Mucosa of stomach (tissue), 1 donor: Measurements from ENCODE around the gene SRSF9.
"Not testable (repeated sequence)": the region's sequence is repeated elsewhere in the genome, so short reads cannot be mapped to it uniquely, and the experiment has no call there.

ENCODE experiments used
- H3K27me3 ChIP-seq: one replicate; pipeline ENCODE4 v1.7.0; 2013; ENCODE audit warnings: mild to moderate bottlenecking, low read length; ENCODE audit not compliant: control insufficient read depth, insufficient read depth
- H3K36me3 ChIP-seq: one replicate; pipeline ENCODE4 v1.7.0; 2013; ENCODE audit warnings: low read length; ENCODE audit not compliant: control insufficient read depth, insufficient read depth
- H3K4me1 ChIP-seq: one replicate; pipeline ENCODE4 v1.7.0; 2013; ENCODE audit warnings: mild to moderate bottlenecking, low read length; ENCODE audit not compliant: control insufficient read depth, insufficient read depth
- H3K4me3 ChIP-seq: one replicate; pipeline ENCODE4 v1.7.0; 2013; ENCODE audit warnings: low read length
- H3K9ac ChIP-seq: one replicate; pipeline ENCODE4 v1.7.0; 2013; ENCODE audit warnings: mild to moderate bottlenecking, low read length, moderate library complexity
- H3K9me3 ChIP-seq: one replicate; pipeline ENCODE4 v1.7.0; 2013; ENCODE audit warnings: mild to moderate bottlenecking, low read length, moderate library complexity; ENCODE audit not compliant: control insufficient read depth
- donor health status: Pancreatic carcinoma.

The SRSF9 gene

DNA sequence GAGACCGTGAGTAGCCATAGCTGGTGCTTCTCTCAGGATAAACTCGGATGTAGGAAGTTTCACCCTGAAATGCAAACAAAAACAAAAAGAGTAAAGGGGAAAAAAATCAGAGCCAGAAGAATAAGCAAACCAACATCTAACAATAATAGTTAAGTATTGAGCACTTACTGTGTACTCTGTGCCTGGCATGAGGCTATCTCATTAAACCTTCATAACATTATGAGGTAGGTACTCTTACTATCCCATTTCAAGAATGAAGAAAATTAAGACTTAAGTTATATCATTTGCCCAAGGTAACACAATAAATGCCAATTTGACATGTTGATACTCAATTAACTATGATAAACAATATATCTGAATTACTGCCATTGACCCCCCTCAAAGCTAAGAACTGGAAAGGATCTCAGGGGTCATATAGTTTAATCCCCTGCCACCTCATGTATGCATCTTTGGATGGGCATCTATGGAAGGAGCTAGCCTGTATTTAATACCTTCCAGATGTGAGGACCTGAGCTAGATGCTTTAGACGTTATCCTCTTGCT lies 7.4 kb downstream of the SRSF9 start:
- Histone ChIP-seq H3K27me3 (no peaks in the 10 kb centered on the region), H3K4me3 (no peak overlapping the region), H3K4me1 (peaks cover 5% of the 10 kb centered on the region), H3K9ac (no peak overlapping the region), H3K36me3 (peaks cover 13% of the 10 kb centered on the region), H3K9me3 (no peaks in the 10 kb centered on the region)

DNA sequence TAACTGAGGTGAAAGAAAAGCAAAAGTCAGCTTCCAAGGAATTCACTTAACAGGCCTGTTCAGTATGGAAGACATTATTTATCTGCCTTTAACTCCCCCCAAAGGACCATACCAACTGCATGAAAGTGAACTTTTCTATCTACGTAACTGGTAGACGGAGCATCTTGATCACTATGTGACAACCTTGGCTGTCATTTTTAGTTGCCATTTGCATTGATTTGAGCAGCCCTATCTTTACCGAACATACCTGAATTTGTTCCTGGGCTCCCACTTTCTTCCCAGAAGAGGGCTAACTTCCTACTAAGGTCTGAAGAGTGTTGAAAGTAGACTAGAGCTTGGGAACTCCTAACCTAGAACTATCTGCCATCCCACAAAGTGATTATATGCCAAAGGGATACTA lies 9.4 kb downstream of the SRSF9 start:
- no peaks in the 10 kb centered on the region for H3K27me3 ChIP-seq
- no peaks in the 10 kb centered on the region for H3K9me3 ChIP-seq
- H3K4me3 ChIP-seq, result no peak overlapping the region
- H3K9ac ChIP-seq, result no peak overlapping the region
- H3K36me3 ChIP-seq, result peaks cover 24% of the 10 kb centered on the region
- H3K4me1 ChIP-seq, result no peaks in the 10 kb centered on the region

DNA sequence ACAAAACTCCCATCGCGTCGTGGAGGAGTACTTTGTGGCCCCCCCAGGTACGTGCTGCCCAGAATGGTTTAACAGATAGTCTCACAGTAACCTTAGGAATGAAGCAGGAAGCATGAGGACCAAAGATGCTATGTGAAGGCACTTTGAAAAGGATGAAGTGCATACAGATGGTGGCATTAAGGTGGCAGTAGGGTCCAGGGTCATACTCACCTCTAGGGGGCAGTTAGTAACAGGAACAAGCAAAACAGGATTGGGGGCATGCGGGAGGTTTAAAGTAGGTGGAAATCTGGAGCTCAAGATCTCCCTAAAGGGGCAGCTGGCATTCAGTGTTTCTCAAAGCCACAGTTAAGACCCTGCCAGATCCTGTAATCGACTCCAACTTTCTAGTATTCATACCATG lies 12.4 kb downstream of the SRSF9 start:
- no peaks in the 10 kb centered on the region for H3K9me3 ChIP-seq
- H3K4me3 ChIP-seq, result no peak overlapping the region
- H3K4me1 ChIP-seq, result peaks cover 14% of the 10 kb centered on the region
- no peaks in the 10 kb centered on the region for H3K27me3 ChIP-seq
- peaks cover 13% of the 10 kb centered on the region for H3K36me3 ChIP-seq
- H3K9ac ChIP-seq, result no peak overlapping the region

DNA sequence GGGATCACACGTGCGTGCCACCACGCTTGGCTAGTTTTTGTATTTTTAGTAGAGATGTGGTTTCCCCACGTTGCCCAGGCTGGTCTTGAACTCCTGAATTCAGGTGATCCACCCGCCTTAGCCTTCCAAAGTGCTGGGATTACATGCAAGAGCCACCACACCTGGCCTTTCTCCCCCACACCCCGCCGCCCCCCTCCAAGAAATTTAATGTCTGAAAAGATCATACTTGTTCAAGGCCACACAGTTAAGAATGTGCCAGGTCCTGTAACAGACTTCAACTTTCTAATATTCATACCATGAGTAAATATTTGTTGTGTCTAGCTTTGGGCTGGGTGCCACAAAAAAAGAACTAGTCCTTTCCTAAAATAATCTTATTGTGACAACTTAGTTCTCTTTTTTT lies 14.2 kb downstream of the SRSF9 start:
- no peak overlapping the region for H3K4me3 ChIP-seq
- H3K36me3 ChIP-seq, result peaks cover 13% of the 10 kb centered on the region
- H3K27me3 ChIP-seq, result no peaks in the 10 kb centered on the region
- H3K9me3 ChIP-seq, result no peaks in the 10 kb centered on the region
- H3K4me1 ChIP-seq, result peaks cover 14% of the 10 kb centered on the region
- H3K9ac ChIP-seq, result no peak overlapping the region

DNA sequence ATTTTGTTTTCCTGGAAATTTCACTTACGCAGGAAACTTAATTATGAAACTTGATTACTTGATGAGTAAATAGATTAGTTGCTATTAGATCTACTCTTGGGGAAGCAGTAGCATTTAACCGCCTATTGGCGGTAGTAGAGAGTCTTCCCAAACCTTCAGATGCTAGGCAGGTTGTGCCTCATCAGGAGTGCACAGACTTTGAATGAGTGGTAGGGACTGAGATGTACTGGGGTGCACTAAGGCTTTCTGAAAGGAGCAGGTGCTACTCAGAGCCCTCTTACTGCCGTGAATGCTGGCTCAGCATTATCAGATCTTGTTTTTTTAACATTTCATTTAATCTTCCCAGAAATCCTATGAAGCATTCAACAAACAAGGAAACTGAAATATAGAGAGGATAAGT lies 15.6 kb downstream of the SRSF9 start:
- Histone ChIP-seq H3K36me3 (peaks cover 13% of the 10 kb centered on the region), H3K4me1 (peaks cover 14% of the 10 kb centered on the region)

DNA sequence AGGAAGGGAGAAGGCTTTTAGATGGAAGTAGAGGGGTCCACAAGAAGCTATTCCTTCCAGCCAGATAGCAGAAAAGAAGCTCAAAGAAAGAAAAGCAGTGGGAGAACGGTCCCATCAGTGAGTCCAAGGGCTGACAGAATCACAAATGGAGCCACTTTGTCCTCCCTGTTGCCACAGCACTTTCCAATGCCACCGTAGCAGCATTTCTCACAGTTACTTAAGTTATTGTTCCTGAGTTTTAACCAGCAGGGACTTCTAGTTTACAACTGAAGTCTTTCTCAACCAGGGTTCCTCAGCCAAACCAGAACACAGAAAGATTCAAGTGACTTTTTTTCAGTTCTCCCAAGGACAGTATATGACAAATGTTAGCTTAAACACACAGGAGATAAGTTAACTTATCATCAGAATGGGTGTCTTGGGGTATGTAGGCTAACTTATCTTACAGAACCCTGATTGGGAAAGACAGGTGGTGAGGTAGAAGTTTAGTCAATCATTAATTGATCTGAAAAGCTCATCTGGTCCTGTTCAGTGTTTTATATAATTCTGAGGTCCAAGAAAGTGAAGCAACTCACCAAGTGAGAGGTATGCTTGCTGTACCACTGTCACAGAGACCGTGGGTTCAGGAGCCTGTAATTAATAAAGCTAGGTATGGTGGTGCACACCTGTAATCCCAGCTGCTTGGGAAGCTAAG lies 16.3 kb downstream of the SRSF9 start:
- Histone ChIP-seq H3K9me3 (no peaks in the 10 kb centered on the region), H3K36me3 (peaks cover 13% of the 10 kb centered on the region), H3K4me3 (no peak overlapping the region)

More for the DNA sequence above, 15.6 kb downstream of the SRSF9 start:
- Histone ChIP-seq H3K27me3 (no peaks in the 10 kb centered on the region), H3K9me3 (no peaks in the 10 kb centered on the region), H3K4me3 (no peak overlapping the region), H3K9ac (no peak overlapping the region)

DNA sequence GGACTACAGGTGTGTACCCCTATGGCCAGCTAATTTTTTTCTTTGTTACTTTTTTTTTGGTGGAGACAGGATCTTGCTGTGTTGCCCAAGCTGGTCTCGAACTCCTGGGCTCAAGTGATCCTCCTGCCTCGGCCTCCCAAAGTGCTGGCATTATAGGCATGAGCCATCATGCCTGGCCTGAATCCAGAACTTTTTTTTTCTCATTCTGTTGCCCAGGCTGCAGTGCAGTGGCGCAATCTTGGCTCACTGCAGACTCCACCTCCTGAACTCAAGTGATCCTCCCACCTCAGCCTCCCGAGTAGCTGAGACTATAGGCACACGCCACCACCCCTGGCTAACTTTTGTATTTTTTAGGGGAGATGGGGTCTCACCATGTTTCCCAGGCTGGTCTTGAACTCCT lies 17.0 kb downstream of the SRSF9 start:
- peaks cover 18% of the 10 kb centered on the region for H3K4me1 ChIP-seq
- not testable (repeated sequence) for H3K27me3 ChIP-seq, H3K4me3 ChIP-seq, H3K9me3 ChIP-seq, H3K9ac ChIP-seq
- peaks cover 13% of the 10 kb centered on the region for H3K36me3 ChIP-seq

More for the DNA sequence above, 16.3 kb downstream of the SRSF9 start:
- H3K4me1 ChIP-seq, result peaks cover 14% of the 10 kb centered on the region
- no peak overlapping the region for H3K9ac ChIP-seq
- H3K27me3 ChIP-seq, result no peaks in the 10 kb centered on the region

DNA sequence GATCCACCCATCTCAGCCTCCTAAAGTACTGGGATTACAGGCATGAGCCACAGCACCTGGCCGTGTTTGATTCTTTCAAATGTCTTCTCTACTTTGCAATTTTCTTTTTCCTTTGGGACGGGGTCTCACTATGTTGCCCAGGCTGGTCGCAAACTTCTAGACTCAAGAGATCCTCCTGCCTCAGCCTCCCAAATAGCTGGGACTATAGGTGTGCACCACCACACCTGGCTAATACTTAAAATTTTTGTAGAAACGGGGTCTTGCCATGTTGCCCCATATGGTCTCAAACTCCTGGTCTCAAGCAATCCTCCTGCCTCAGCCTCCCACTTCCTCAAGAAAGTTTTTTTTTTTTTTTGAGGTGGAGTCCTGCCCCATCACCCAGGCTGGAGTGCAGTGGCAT lies 21.6 kb downstream of the SRSF9 start:
- Histone ChIP-seq H3K4me3 (no peak overlapping the region), H3K9ac (peak overlapping the region; percentile 31), H3K4me1 (peaks cover 24% of the 10 kb centered on the region), H3K27me3 (no peaks in the 10 kb centered on the region), H3K9me3 (no peaks in the 10 kb centered on the region), H3K36me3 (no peaks in the 10 kb centered on the region)

DNA sequence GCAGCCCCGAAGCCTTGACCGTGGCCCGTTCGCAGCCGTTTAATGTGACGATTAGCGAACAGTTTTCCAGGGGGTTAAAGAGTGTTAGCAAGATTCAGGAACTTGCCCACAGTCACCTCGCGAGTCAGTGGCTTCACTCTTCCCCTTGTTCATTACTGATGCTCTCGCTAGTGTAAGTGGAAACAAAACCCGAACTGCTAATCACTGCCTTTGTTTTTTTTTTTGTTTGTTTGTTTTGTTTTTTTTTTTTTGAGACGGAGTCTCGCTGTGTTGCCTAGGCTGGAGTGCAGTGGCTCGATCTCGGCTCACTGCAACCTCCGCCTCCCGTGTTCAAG lies 22.7 kb downstream of the SRSF9 start:
- H3K4me1 ChIP-seq, result peaks cover 18% of the 10 kb centered on the region
- not testable (repeated sequence) for H3K36me3 ChIP-seq, H3K27me3 ChIP-seq, H3K9me3 ChIP-seq
- H3K9ac ChIP-seq, result peak overlapping the region; percentile 93
- peak overlapping the region; percentile 99 for H3K4me3 ChIP-seq

DNA sequence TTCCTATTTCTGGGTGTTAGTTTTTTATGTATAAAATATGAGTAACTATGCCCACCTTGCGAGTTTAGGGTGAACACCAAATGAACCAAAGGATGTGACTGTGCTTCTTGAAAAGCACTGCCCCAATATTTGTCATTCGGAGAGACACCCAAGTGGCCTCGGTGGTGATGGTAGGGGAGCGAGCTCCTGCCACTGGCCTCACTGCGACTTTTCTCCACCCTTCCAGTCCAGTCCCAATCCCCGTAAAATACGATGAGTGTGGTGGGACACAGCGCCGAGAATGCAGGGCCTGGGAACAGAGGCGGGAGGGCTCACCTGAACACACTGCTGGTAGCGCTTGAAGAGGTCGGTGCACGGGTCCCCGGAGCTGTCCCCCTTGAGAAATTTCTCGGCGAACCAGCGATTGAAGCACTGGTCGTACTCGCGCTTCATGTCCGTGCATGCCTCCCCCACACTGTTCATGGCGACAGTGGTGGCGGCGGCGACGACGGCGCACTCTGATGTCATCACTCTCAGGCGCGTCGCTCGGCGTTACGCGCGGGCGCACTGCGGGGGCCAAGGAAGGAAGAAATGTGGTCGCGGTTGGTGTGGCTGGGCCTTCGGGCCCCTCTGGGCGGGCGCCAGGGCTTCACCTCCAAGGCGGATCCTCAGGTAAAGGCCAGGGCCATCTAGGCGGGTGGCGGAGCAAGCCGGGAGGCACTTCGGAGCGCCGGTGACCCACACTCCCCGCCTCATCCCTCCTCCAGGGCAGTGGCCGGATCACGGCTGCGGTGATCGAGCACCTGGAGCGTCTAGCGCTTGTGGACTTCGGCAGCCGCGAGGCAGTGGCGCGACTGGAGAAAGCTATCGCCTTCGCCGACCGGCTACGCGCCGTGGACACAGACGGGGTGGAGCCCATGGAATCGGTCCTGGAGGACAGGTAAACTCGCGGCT lies 23.4 kb downstream of the SRSF9 start, which contains the start of the genes GATC and TRIAP1:
Gene GATC, plus strand, starts transcription at position 534 of the 933 bp plus-strand sequence. Its CDS starts 37 bp downstream, at position 571.
Gene TRIAP1, minus strand, starts transcription at position 474 of the 933 bp plus-strand sequence. Its CDS starts 12 bp downstream, at position 462.
- Histone ChIP-seq H3K9me3 (no peaks in the 10 kb centered on the region), H3K27me3 (no peaks in the 10 kb centered on the region), H3K9ac (peak within 1 kb of the TSS; percentile 93), H3K4me1 (peaks cover 18% of the 10 kb centered on the region), H3K36me3 (no peaks in the 10 kb centered on the region), H3K4me3 (peak within 1 kb of the TSS; percentile 99)

DNA sequence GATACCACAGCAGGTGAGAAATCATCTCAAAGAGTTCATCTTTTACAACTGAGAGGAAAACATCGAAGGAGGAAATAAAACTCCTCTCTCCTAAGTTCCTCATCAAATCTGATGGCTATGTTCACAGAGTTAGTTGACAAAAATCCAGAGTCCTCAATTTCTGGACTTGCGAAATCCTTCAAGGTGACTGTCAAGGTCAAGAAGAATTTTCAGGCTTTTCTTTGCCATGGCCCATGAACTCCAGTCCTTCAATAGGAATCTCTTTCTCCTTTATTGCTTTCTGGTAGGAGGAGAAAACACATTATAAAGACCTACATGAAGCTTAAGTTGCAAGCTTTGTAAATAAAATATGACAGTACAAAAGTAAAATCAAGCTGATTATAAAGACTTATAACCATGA lies 24.9 kb downstream of the SRSF9 start:
- no peaks in the 10 kb centered on the region for H3K27me3 ChIP-seq
- no peak overlapping the region for H3K4me3 ChIP-seq
- H3K9ac ChIP-seq, result no peak overlapping the region
- no peaks in the 10 kb centered on the region for H3K9me3 ChIP-seq
- no peaks in the 10 kb centered on the region for H3K36me3 ChIP-seq
- peaks cover 22% of the 10 kb centered on the region for H3K4me1 ChIP-seq
